Adrenal gland (tissue), 5 donors: ENCODE results near the gene ARL5B.

Experiments used
- POLR2A ChIP-seq, 2 donors: fragments of 450-650 bp; IDR thresholded peaks; one replicate each; pipeline ENCODE4 v1.6.1; 2017; ENCODE audit warnings: antibody characterized with exemption in 2 of 2, mild to moderate bottlenecking in 2 of 2, moderate library complexity in 1 of 2
- TF ChIP-seq, protein P1 (sequence below), 6 experiments: fragments of 450-650 bp in 4 of 6; fragments of 200-600 bp in 2 of 6; sonication (generic) in 1 of 6; IDR thresholded peaks; 1 replicate in 5 of 6; 2 replicates in 1 of 6; pipeline versions ENCODE4 v1.5.1 to v1.8.0; 2016 to 2021; ENCODE audit warnings: antibody characterized with exemption in 6 of 6, mild to moderate bottlenecking in 2 of 6, moderate library complexity in 1 of 6
- donor health status: DM: no; HTN: no; CAD: no.

DNA sequence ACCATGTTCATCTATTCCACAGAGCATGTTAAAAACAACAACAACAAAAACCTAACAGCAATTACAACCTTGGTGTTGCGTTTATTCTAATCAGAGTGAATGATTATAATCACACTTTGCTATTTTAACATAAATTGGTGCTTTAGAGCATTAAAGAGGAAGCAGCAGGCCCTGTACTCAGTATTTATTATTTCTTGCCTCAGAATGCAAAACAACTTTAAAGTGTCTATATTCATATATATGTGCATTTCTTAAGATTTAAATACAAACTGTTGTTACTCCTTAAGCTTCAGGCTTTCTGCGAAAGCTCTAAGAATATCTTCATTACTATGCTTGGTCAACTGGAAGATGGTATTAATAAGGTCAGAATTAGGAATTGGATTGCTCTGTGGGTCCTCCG, 21.5 kb downstream of the ARL5B start:
- TF ChIP-seq, protein P1, sequence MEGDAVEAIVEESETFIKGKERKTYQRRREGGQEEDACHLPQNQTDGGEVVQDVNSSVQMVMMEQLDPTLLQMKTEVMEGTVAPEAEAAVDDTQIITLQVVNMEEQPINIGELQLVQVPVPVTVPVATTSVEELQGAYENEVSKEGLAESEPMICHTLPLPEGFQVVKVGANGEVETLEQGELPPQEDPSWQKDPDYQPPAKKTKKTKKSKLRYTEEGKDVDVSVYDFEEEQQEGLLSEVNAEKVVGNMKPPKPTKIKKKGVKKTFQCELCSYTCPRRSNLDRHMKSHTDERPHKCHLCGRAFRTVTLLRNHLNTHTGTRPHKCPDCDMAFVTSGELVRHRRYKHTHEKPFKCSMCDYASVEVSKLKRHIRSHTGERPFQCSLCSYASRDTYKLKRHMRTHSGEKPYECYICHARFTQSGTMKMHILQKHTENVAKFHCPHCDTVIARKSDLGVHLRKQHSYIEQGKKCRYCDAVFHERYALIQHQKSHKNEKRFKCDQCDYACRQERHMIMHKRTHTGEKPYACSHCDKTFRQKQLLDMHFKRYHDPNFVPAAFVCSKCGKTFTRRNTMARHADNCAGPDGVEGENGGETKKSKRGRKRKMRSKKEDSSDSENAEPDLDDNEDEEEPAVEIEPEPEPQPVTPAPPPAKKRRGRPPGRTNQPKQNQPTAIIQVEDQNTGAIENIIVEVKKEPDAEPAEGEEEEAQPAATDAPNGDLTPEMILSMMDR (IDR thresholded peaks at IDR 0.05): no peak
- TF ChIP-seq POLR2A (IDR thresholded peaks at IDR 0.05): no peak
